ENCODE data around the gene PON3. TPM values are rescaled to one million over a fixed set of nuclear protein-coding genes. Genes with fewer than 3 reads are reported as not detected.

PON3 gene
- 3.8 and 5.1 TPM in 2 replicates for total RNA-seq

GRCh38 chr7:95396136-95397032 is at the start of gene PON3:
TSS of gene PON3 (minus strand) at chr7:95396375. CDS start at chr7:95396350, 25 bp downstream.

GRCh38 chr7:95434557-95435421 is 38.6 kb upstream of the PON3 start, which contains the start of gene PON2:
TSS of gene PON2 (minus strand) at chr7:95435028. CDS start at chr7:95434951, 77 bp downstream.

GRCh38 chr7:95324431-95324830 is 71.7 kb downstream of the PON3 start, which contains the start of gene PON1:
TSS of gene PON1 (minus strand) at chr7:95324532. CDS start at chr7:95324475, 57 bp downstream.

Small RNA genes lying within 50 kb of the gene (small RNA-seq; reads per million reads assigned to genes)
- gene AC004022.2 = not detected

Other genes starting within 250 kb of the PON3 start
- not detected in 2 replicates for gene PON1, start 71.8 kb downstream of the PON3 start, total RNA-seq
- 130 and 189 TPM in 2 replicates for gene PON2, start 38.7 kb upstream of the PON3 start, total RNA-seq
- gene ASB4, start 89.6 kb upstream of the PON3 start, total RNA-seq = under 0.01 and 0.65 TPM in 2 replicates
- not detected in 2 replicates for gene PDK4, start 200.1 kb upstream of the PON3 start, total RNA-seq